Activated naive CD8-positive, alpha-beta T cell treated with anti-CD3 and anti-CD28 coated beads for 36 hours (primary cell): ENCODE data around the gene NBPF1. TPM values are rescaled to one million over a fixed set of nuclear protein-coding genes. Genes with fewer than 3 reads are reported as not detected.
"Not testable (repeated sequence)": the region's sequence is repeated elsewhere in the genome, so short reads cannot be mapped to it uniquely, and the experiment has no call there.

ENCODE experiments used
- DNase-seq: peaks from one replicate; pipeline ENCODE4 v3.0.0; 2021
- H3K27ac Mint-ChIP-seq: one replicate; pipeline ENCODE4 v1.8.0; 2022; ENCODE audit warnings: mild to moderate bottlenecking, moderate library complexity, mixed read lengths
- H3K27me3 Mint-ChIP-seq: one replicate; pipeline ENCODE4 v1.8.0; 2022; ENCODE audit warnings: mild to moderate bottlenecking, mixed read lengths
- H3K36me3 Mint-ChIP-seq: one replicate; pipeline ENCODE4 v1.8.0; 2021; ENCODE audit warnings: mild to moderate bottlenecking, mixed read lengths
- H3K4me1 Mint-ChIP-seq: one replicate; pipeline ENCODE4 v1.8.0; 2021; ENCODE audit warnings: mixed read lengths
- H3K4me3 Mint-ChIP-seq: one replicate; pipeline ENCODE4 v1.8.0; 2022; ENCODE audit warnings: mild to moderate bottlenecking, moderate library complexity, mixed read lengths
- H3K9me3 Mint-ChIP-seq: one replicate; pipeline ENCODE4 v1.8.0; 2022; ENCODE audit warnings: mixed read lengths
- total RNA-seq, 2 experiments: library from RNA; stranded (reverse); gene quantifications; one replicate each; pipeline ENCODE4 v1.2.3, GENCODE V29; 2021

The NBPF1 gene
- total RNA-seq, 2 experiments from 2014 or later: 5.5 to 5.6 TPM

GRCh38 chr1:16631248-16632043, 18.1 kb upstream of the NBPF1 start:
- Mint-ChIP-seq H3K36me3 (peaks cover 25% of the 10 kb centered on the region), H3K27ac (no peak overlapping the region)
- no peak for DNase-seq

GRCh38 chr1:16630661-16631247, 17.4 kb upstream of the NBPF1 start:
- peaks cover 30% of the 10 kb centered on the region for H3K36me3 Mint-ChIP-seq

More at GRCh38 chr1:16631248-16632043, 18.1 kb upstream of the NBPF1 start:
- Mint-ChIP-seq H3K4me1 (no peaks in the 10 kb centered on the region), H3K4me3 (no peak overlapping the region), H3K27me3 (no peaks in the 10 kb centered on the region), H3K9me3 (no peaks in the 10 kb centered on the region)

GRCh38 chr1:16629916-16630530, 16.7 kb upstream of the NBPF1 start:
- not testable (repeated sequence) for H3K27ac Mint-ChIP-seq, DNase-seq, H3K4me3 Mint-ChIP-seq, H3K27me3 Mint-ChIP-seq, H3K4me1 Mint-ChIP-seq, H3K9me3 Mint-ChIP-seq
- H3K36me3 Mint-ChIP-seq: peaks cover 30% of the 10 kb centered on the region

More at GRCh38 chr1:16630661-16631247, 17.4 kb upstream of the NBPF1 start:
- DNase-seq: no peak
- Mint-ChIP-seq H3K9me3 (no peaks in the 10 kb centered on the region), H3K27ac (no peak overlapping the region), H3K27me3 (no peaks in the 10 kb centered on the region), H3K4me3 (no peak overlapping the region), H3K4me1 (no peaks in the 10 kb centered on the region)

- Mint-ChIP-seq H3K36me3 (peaks cover 24% of the 10 kb centered on the region), H3K9me3 (no peaks in the 10 kb centered on the region), H3K4me3 (no peak overlapping the region), H3K27ac (no peak overlapping the region), H3K27me3 (no peaks in the 10 kb centered on the region), H3K4me1 (no peaks in the 10 kb centered on the region)
- DNase-seq: no peak
These were observed 15.2 kb upstream of the NBPF1 start for GRCh38 chr1:16628361-16629111.

GRCh38 chr1:16626409-16626983, 13.1 kb upstream of the NBPF1 start:
- not testable (repeated sequence) for H3K9me3 Mint-ChIP-seq, H3K4me3 Mint-ChIP-seq, H3K4me1 Mint-ChIP-seq, H3K27me3 Mint-ChIP-seq, DNase-seq, H3K27ac Mint-ChIP-seq
- H3K36me3 Mint-ChIP-seq: peaks cover 24% of the 10 kb centered on the region

- Mint-ChIP-seq H3K27ac (no peak overlapping the region), H3K9me3 (no peaks in the 10 kb centered on the region), H3K4me1 (no peaks in the 10 kb centered on the region), H3K27me3 (no peaks in the 10 kb centered on the region), H3K4me3 (no peak overlapping the region), H3K36me3 (peaks cover 24% of the 10 kb centered on the region)
- no peak for DNase-seq
These were observed 12.4 kb upstream of the NBPF1 start for GRCh38 chr1:16625497-16626408.

- not testable (repeated sequence) for H3K4me1 Mint-ChIP-seq, H3K9me3 Mint-ChIP-seq, DNase-seq, H3K4me3 Mint-ChIP-seq, H3K27ac Mint-ChIP-seq, H3K27me3 Mint-ChIP-seq
- peaks cover 13% of the 10 kb centered on the region for H3K36me3 Mint-ChIP-seq
These were observed 10.7 kb upstream of the NBPF1 start for GRCh38 chr1:16623812-16624719.

GRCh38 chr1:16623337-16623736, 10.0 kb upstream of the NBPF1 start:
- not testable (repeated sequence) for H3K4me1 Mint-ChIP-seq, H3K9me3 Mint-ChIP-seq, H3K27me3 Mint-ChIP-seq, H3K27ac Mint-ChIP-seq, H3K4me3 Mint-ChIP-seq, DNase-seq
- H3K36me3 Mint-ChIP-seq: peaks cover 13% of the 10 kb centered on the region

- not testable (repeated sequence) for H3K4me1 Mint-ChIP-seq, H3K27ac Mint-ChIP-seq, H3K27me3 Mint-ChIP-seq, H3K4me3 Mint-ChIP-seq, H3K36me3 Mint-ChIP-seq, H3K9me3 Mint-ChIP-seq, DNase-seq
These were observed 8.4 kb upstream of the NBPF1 start for GRCh38 chr1:16621681-16622315.

GRCh38 chr1:16621300-16621658, 7.9 kb upstream of the NBPF1 start:
- no peak for DNase-seq
- H3K9me3 Mint-ChIP-seq: no peaks in the 10 kb centered on the region
- no peak overlapping the region for H3K4me3 Mint-ChIP-seq
- H3K4me1 Mint-ChIP-seq: no peaks in the 10 kb centered on the region
- no peaks in the 10 kb centered on the region for H3K27me3 Mint-ChIP-seq
- H3K36me3 Mint-ChIP-seq: peaks cover 5% of the 10 kb centered on the region
- H3K27ac Mint-ChIP-seq: no peak overlapping the region

- not testable (repeated sequence) for H3K9me3 Mint-ChIP-seq, DNase-seq, H3K27ac Mint-ChIP-seq, H3K4me1 Mint-ChIP-seq, H3K4me3 Mint-ChIP-seq, H3K36me3 Mint-ChIP-seq, H3K27me3 Mint-ChIP-seq
These were observed 6.6 kb upstream of the NBPF1 start for GRCh38 chr1:16619803-16620501.

GRCh38 chr1:16618719-16619118, 5.4 kb upstream of the NBPF1 start:
- no peaks in the 10 kb centered on the region for H3K9me3 Mint-ChIP-seq
- no peak for DNase-seq
- no peak overlapping the region for H3K27ac Mint-ChIP-seq
- no peaks in the 10 kb centered on the region for H3K36me3 Mint-ChIP-seq
- H3K27me3 Mint-ChIP-seq: no peaks in the 10 kb centered on the region
- no peak overlapping the region for H3K4me3 Mint-ChIP-seq
- no peaks in the 10 kb centered on the region for H3K4me1 Mint-ChIP-seq
